ENCODE measurements around the gene SORCS3. TPM values are rescaled to one million over a fixed set of nuclear protein-coding genes. Genes with fewer than 3 reads are reported as not detected.

Gene SORCS3
- total RNA-seq, 1 experiment from 2014 or later: not detected

GRCh38 chr10:104639590-104640338 is 1.3 kb upstream of the SORCS3 start:
- peaks cover 30% of the 10 kb centered on the region for H3K27me3 ChIP-seq (ENCODE audit: insufficient read depth, low read length)
- no peak overlapping the region for H3K4me3 ChIP-seq (replicated peaks in 1 of 2; ENCODE audit: low read depth in 1 of 2, low read length in 2 of 2)
- TF ChIP-seq REST (IDR thresholded peaks at IDR 0.05; ENCODE audit: low read depth) (no peak), EGR1 (IDR thresholded peaks at IDR 0.05; ENCODE audit: low read depth) (no peak), ZBTB33 (IDR thresholded peaks at IDR 0.05; ENCODE audit: extremely low read depth, insufficient replicate concordance, low read length) (no peak), RAD21 (IDR thresholded peaks at IDR 0.05; ENCODE audit: low read depth) (no peak), SP1 (IDR thresholded peaks at IDR 0.05; ENCODE audit: low read depth) (no peak), SIN3A (IDR thresholded peaks at IDR 0.05; ENCODE audit: low read depth) (no peak), FOSL1 (IDR thresholded peaks at IDR 0.05; ENCODE audit: low read depth) (no peak), ATF3 (IDR thresholded peaks at IDR 0.05) (no peak)
- H3K9me3 ChIP-seq (ENCODE audit: control insufficient read depth in 1 of 2, insufficient read depth in 1 of 2, low read depth in 1 of 2, low read length in 2 of 2): no peaks in the 10 kb centered on the region
- no peaks in the 10 kb centered on the region for H3K9me2 ChIP-seq (ENCODE audit: insufficient read depth)
- DNase-seq (ENCODE audit: low read depth, low spot score) (no peak), ATAC-seq (no peak)
- intact Hi-C loops (cut with micrococcal nuclease): no loop called here
- ChIA-PET CTCF (no interaction called here), POLR2A (no interaction called here), RAD21 (ENCODE audit: low non-redundant PET in 1 of 2, low total read pairs in 2 of 2, uncharacterized antibody in 2 of 2, unreplicated experiment in 2 of 2) (no interaction called here)
- no peak overlapping the region for H2AFZ ChIP-seq (ENCODE audit: low read depth, low read length, poor library complexity, severe bottlenecking)
- no peaks in the 10 kb centered on the region for H3K36me3 ChIP-seq (ENCODE audit: control insufficient read depth in 1 of 2, insufficient read depth in 2 of 2, low read length in 2 of 2)
- H3K9ac ChIP-seq (ENCODE audit: low read length): no peak overlapping the region
- H4K20me1 ChIP-seq (ENCODE audit: insufficient read depth): no peaks in the 10 kb centered on the region
- BruUV-seq (replicated peaks): no TSS peak
- H3K4me2 ChIP-seq (ENCODE audit: low read length): no peak overlapping the region
- H3K79me2 ChIP-seq (ENCODE audit: insufficient read depth, low read length): no peaks in the 10 kb centered on the region
- H3K4me1 ChIP-seq (ENCODE audit: control insufficient read depth in 1 of 2, insufficient read depth in 2 of 2, low read length in 2 of 2): no peaks in the 10 kb centered on the region
- no peak overlapping the region for H3K27ac ChIP-seq (ENCODE audit: low read depth, low read length)
